GM19438 (cell line): ENCODE data around the gene WNT5B.
"Not testable (repeated sequence)": the region's sequence is repeated elsewhere in the genome, so short reads cannot be mapped to it uniquely, and the experiment has no call there.

ENCODE experiments used
- ATAC-seq: cut with Tn5 transposase; IDR thresholded peaks from one replicate; pipeline ENCODE4 v1.9.1; 2021; ENCODE audit warnings: low read depth; ENCODE audit not compliant: unreplicated experiment

Gene WNT5B

GRCh38 chr12:1595690-1596347 lies 33.2 kb upstream of the WNT5B start:
- no peak for ATAC-seq

GRCh38 chr12:1598757-1599156 lies 30.3 kb upstream of the WNT5B start:
- ATAC-seq: no peak

- not testable (repeated sequence) for ATAC-seq
These were observed 26.3 kb upstream of the WNT5B start for GRCh38 chr12:1602706-1603105.

- no peak for ATAC-seq
These were observed 25.6 kb upstream of the WNT5B start for GRCh38 chr12:1603269-1603993.

- no peak for ATAC-seq
These were observed 24.6 kb upstream of the WNT5B start for GRCh38 chr12:1604464-1604863.

GRCh38 chr12:1605129-1606020 lies 23.7 kb upstream of the WNT5B start:
- no peak for ATAC-seq

- peak; percentile 53 for ATAC-seq
These were observed 22.9 kb upstream of the WNT5B start for GRCh38 chr12:1606021-1606622.

- no peak for ATAC-seq
These were observed 20.9 kb upstream of the WNT5B start for GRCh38 chr12:1607940-1608712.

- ATAC-seq: no peak
These were observed 20.3 kb upstream of the WNT5B start for GRCh38 chr12:1608713-1609119.

GRCh38 chr12:1610072-1610643 lies 18.9 kb upstream of the WNT5B start:
- ATAC-seq: no peak

- no peak for ATAC-seq
These were observed 17.0 kb upstream of the WNT5B start for GRCh38 chr12:1611803-1612572.

GRCh38 chr12:1613860-1614259 lies 15.2 kb upstream of the WNT5B start:
- no peak for ATAC-seq

- no peak for ATAC-seq
These were observed 14.7 kb upstream of the WNT5B start for GRCh38 chr12:1614360-1614759.

- no peak for ATAC-seq
These were observed 12.6 kb upstream of the WNT5B start for GRCh38 chr12:1616233-1617066.

GRCh38 chr12:1618489-1618888 lies 10.5 kb upstream of the WNT5B start:
- ATAC-seq: no peak

GRCh38 chr12:1619159-1619558 lies 9.9 kb upstream of the WNT5B start:
- ATAC-seq: no peak

- no peak for ATAC-seq
These were observed 9.4 kb upstream of the WNT5B start for GRCh38 chr12:1619587-1619986.

- no peak for ATAC-seq
These were observed 8.9 kb upstream of the WNT5B start for GRCh38 chr12:1620092-1620491.
